ENCODE results near the gene CSN2. TPM values are rescaled to one million over a fixed set of nuclear protein-coding genes. Genes with fewer than 3 reads are reported as not detected.
"Not testable (repeated sequence)": the region's sequence is repeated elsewhere in the genome, so short reads cannot be mapped to it uniquely, and the experiment has no call there.

Gene CSN2
- total RNA-seq, 1 experiment from 2014 or later = not detected

GRCh38 chr4:69934150-69934549 is 31.4 kb downstream of the CSN2 start:
- Mint-ChIP-seq H3K27me3 (ENCODE audit: insufficient read depth, unreplicated experiment) (peaks cover 69% of the 10 kb centered on the region), H3K4me3 (ENCODE audit: unreplicated experiment) (no peak overlapping the region)

GRCh38 chr4:69930768-69931167 is 34.8 kb downstream of the CSN2 start, which contains the start of gene CSN1S1:
TSS of gene CSN1S1 (plus strand) at chr4:69931068. CDS start at chr4:69932556, 1,488 bp downstream.
- Mint-ChIP-seq H3K4me1 (ENCODE audit: insufficient read depth, unreplicated experiment) (no peaks in the 10 kb centered on the region), H3K4me3 (ENCODE audit: unreplicated experiment) (no peak within 1 kb of the TSS), H3K27ac (ENCODE audit: low read depth, unreplicated experiment) (no peak within 1 kb of the TSS), H3K27me3 (ENCODE audit: insufficient read depth, unreplicated experiment) (peaks cover 38% of the 10 kb centered on the region), H3K9me3 (ENCODE audit: unreplicated experiment) (no peaks in the 10 kb centered on the region), H3K36me3 (ENCODE audit: insufficient read depth, unreplicated experiment) (no peaks in the 10 kb centered on the region)
- DNase-seq (ENCODE audit: unreplicated experiment) = no peak
- POLR2A ChIA-PET = no interaction called here
- no TSS peak for BruUV-seq (replicated peaks)
- TF ChIP-seq, protein P1, sequence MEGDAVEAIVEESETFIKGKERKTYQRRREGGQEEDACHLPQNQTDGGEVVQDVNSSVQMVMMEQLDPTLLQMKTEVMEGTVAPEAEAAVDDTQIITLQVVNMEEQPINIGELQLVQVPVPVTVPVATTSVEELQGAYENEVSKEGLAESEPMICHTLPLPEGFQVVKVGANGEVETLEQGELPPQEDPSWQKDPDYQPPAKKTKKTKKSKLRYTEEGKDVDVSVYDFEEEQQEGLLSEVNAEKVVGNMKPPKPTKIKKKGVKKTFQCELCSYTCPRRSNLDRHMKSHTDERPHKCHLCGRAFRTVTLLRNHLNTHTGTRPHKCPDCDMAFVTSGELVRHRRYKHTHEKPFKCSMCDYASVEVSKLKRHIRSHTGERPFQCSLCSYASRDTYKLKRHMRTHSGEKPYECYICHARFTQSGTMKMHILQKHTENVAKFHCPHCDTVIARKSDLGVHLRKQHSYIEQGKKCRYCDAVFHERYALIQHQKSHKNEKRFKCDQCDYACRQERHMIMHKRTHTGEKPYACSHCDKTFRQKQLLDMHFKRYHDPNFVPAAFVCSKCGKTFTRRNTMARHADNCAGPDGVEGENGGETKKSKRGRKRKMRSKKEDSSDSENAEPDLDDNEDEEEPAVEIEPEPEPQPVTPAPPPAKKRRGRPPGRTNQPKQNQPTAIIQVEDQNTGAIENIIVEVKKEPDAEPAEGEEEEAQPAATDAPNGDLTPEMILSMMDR (IDR thresholded peaks at IDR 0.05; ENCODE audit: unreplicated experiment) = no peak
- intact Hi-C loops (cut with micrococcal nuclease) = no loop called here
- CTCF ChIA-PET = no interaction called here

More at GRCh38 chr4:69934150-69934549, 31.4 kb downstream of the CSN2 start:
- BruUV-seq (replicated peaks) = no TSS peak
- H3K4me1 Mint-ChIP-seq (ENCODE audit: insufficient read depth, unreplicated experiment) = no peaks in the 10 kb centered on the region
- CTCF ChIA-PET = no interaction called here
- H3K9me3 Mint-ChIP-seq (ENCODE audit: unreplicated experiment) = no peaks in the 10 kb centered on the region
- TF ChIP-seq, protein P1 (IDR thresholded peaks at IDR 0.05; ENCODE audit: unreplicated experiment) = no peak
- no peak for DNase-seq (ENCODE audit: unreplicated experiment)
- H3K36me3 Mint-ChIP-seq (ENCODE audit: insufficient read depth, unreplicated experiment) = no peaks in the 10 kb centered on the region
- intact Hi-C loops (cut with micrococcal nuclease) = no loop called here
- H3K27ac Mint-ChIP-seq (ENCODE audit: low read depth, unreplicated experiment) = no peak overlapping the region
- POLR2A ChIA-PET = no interaction called here

- H3K36me3 Mint-ChIP-seq (ENCODE audit: insufficient read depth, unreplicated experiment); DNase-seq (ENCODE audit: unreplicated experiment); H3K27ac Mint-ChIP-seq (ENCODE audit: low read depth, unreplicated experiment); BruUV-seq (replicated peaks); H3K9me3 Mint-ChIP-seq (ENCODE audit: unreplicated experiment); intact Hi-C loops (cut with micrococcal nuclease); H3K27me3 Mint-ChIP-seq (ENCODE audit: insufficient read depth, unreplicated experiment); H3K4me1 Mint-ChIP-seq (ENCODE audit: insufficient read depth, unreplicated experiment); H3K4me3 Mint-ChIP-seq (ENCODE audit: unreplicated experiment); POLR2A ChIA-PET: not testable (repeated sequence)
- CTCF ChIA-PET = interaction anchor here (0.6 kb wide), 2 partner anchors 117 to 684 kb away, joined by 3 read pairs; no protein-coding TSS in a partner anchor
These were observed 41.6 kb downstream of the CSN2 start for GRCh38 chr4:69923782-69924410.

DNA sequence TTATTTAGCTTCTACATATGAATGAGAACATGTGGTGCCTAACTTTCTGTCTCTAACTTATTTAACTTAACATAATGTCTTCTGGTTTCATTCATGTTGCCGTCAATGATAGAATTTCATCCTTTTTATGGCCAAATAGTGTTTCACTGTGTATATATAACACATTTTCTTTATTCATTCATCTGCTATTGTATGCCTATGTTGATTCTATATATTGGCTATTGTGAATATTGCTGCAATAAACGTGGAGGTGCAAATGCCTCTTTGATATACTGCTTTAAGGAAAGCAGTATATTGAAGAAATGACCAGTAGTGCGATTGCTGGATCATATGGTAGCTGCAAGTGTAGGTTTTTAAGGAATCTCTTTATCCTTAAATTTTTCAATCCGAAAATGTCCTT is 44.7 kb downstream of the CSN2 start:
- Mint-ChIP-seq H3K4me1 (ENCODE audit: insufficient read depth, unreplicated experiment) (no peaks in the 10 kb centered on the region), H3K27ac (ENCODE audit: low read depth, unreplicated experiment) (no peak overlapping the region), H3K4me3 (ENCODE audit: unreplicated experiment) (no peak overlapping the region), H3K9me3 (ENCODE audit: unreplicated experiment) (no peaks in the 10 kb centered on the region), H3K36me3 (ENCODE audit: insufficient read depth, unreplicated experiment) (no peaks in the 10 kb centered on the region), H3K27me3 (ENCODE audit: insufficient read depth, unreplicated experiment) (peaks cover 13% of the 10 kb centered on the region)
- TF ChIP-seq, protein P1 (IDR thresholded peaks at IDR 0.05; ENCODE audit: unreplicated experiment) = no peak
- intact Hi-C loops (cut with micrococcal nuclease) = no loop called here
- no peak for DNase-seq (ENCODE audit: unreplicated experiment)
- ChIA-PET POLR2A (no interaction called here), CTCF (interaction anchor here (0.7 kb wide), 1 partner anchor 262 kb away, joined by 3 read pairs; no protein-coding TSS in a partner anchor)
- BruUV-seq (replicated peaks) = no TSS peak
